Trophoblast cell (in vitro differentiated cells and primary cell): ENCODE results near the gene COL4A3.
A peak's percentile ranks its signal among the peaks of the same experiment; 100 is the strongest.

Experiments used
- DNase-seq, 2 donors: peaks; one replicate each; pipeline ENCODE4 v3.0.0-alpha.2; 2016
- H2AFZ ChIP-seq: 2 replicates; pipeline ENCODE4 v1.6.1; 2013; ENCODE audit warnings: low read length, moderate library complexity, mild to moderate bottlenecking; ENCODE audit not compliant: insufficient read depth, poor library complexity
- H2AK5ac ChIP-seq: 2 replicates; pipeline ENCODE4 v1.6.1; 2013; ENCODE audit warnings: mild to moderate bottlenecking, low read length
- H2BK120ac ChIP-seq: 2 replicates; pipeline ENCODE4 v1.6.1; 2013; ENCODE audit warnings: low read length, mild to moderate bottlenecking, moderate library complexity; ENCODE audit not compliant: insufficient read depth, poor library complexity
- H2BK12ac ChIP-seq: 2 replicates; pipeline ENCODE4 v1.6.1; 2013; ENCODE audit warnings: mild to moderate bottlenecking, low read length, moderate library complexity
- H2BK5ac ChIP-seq: 2 replicates; pipeline ENCODE4 v1.6.1; 2013; ENCODE audit warnings: low read length, low read depth, moderate library complexity, mild to moderate bottlenecking; ENCODE audit not compliant: poor library complexity
- H3K14ac ChIP-seq: 2 replicates; pipeline ENCODE4 v1.6.1; 2013; ENCODE audit warnings: mild to moderate bottlenecking, low read length
- H3K18ac ChIP-seq: 2 replicates; pipeline ENCODE4 v1.6.1; 2013; ENCODE audit warnings: mild to moderate bottlenecking, low read length
- H3K23ac ChIP-seq: 2 replicates; pipeline ENCODE4 v1.6.1; 2013; ENCODE audit warnings: low read length
- H3K27ac ChIP-seq: 2 replicates; pipeline ENCODE4 v1.5.1; 2013; ENCODE audit warnings: low read depth, mild to moderate bottlenecking, inconsistent platforms, low read length, moderate library complexity
- H3K27me3 ChIP-seq: 2 replicates; pipeline ENCODE4 v1.6.1; 2013; ENCODE audit warnings: inconsistent platforms, mild to moderate bottlenecking, low read length, moderate library complexity; ENCODE audit not compliant: insufficient read depth
- H3K36me3 ChIP-seq, 2 experiments: 1 replicate in 1 of 2; 2 replicates in 1 of 2; pipeline ENCODE4 v1.6.1; 2013; ENCODE audit warnings: low read length in 2 of 2, mild to moderate bottlenecking in 2 of 2, moderate library complexity in 1 of 2; ENCODE audit not compliant: insufficient read depth in 2 of 2, control insufficient read depth in 1 of 2
- H3K4ac ChIP-seq: 2 replicates; pipeline ENCODE4 v1.6.1; 2013; ENCODE audit warnings: low read depth, mild to moderate bottlenecking, low read length, moderate library complexity
- H3K4me1 ChIP-seq, 2 experiments: 1 replicate in 1 of 2; 2 replicates in 1 of 2; pipeline ENCODE4 v1.6.1; 2013; ENCODE audit warnings: low read length in 2 of 2, mild to moderate bottlenecking in 2 of 2, moderate library complexity in 1 of 2; ENCODE audit not compliant: insufficient read depth in 2 of 2, control insufficient read depth in 1 of 2
- H3K4me2 ChIP-seq: 2 replicates; pipeline ENCODE4 v1.6.1; 2013; ENCODE audit warnings: inconsistent platforms, mild to moderate bottlenecking, low read length, moderate library complexity
- H3K4me3 ChIP-seq: 2 replicates; pipeline ENCODE4 v1.5.1; 2013; ENCODE audit warnings: mild to moderate bottlenecking, low read depth, low read length, inconsistent platforms
- H3K79me1 ChIP-seq: one replicate; pipeline ENCODE4 v1.6.1; 2013; ENCODE audit warnings: low read length
- H3K79me2 ChIP-seq: 2 replicates; pipeline ENCODE4 v1.6.1; 2013; ENCODE audit warnings: low read length, mild to moderate bottlenecking; ENCODE audit not compliant: control insufficient read depth, insufficient read depth, poor library complexity
- H3K9ac ChIP-seq: 2 replicates; pipeline ENCODE4 v1.6.1; 2013; ENCODE audit warnings: mild to moderate bottlenecking, low read length
- H3K9me3 ChIP-seq: 2 replicates; pipeline ENCODE4 v1.6.1; 2013; ENCODE audit warnings: low read depth, mild to moderate bottlenecking, control low read depth, inconsistent platforms, low read length; ENCODE audit not compliant: insufficient read depth
- H4K12ac ChIP-seq: 2 replicates; pipeline ENCODE4 v1.6.1; 2013; ENCODE audit warnings: low read depth, mild to moderate bottlenecking, low read length, moderate library complexity
- H4K8ac ChIP-seq: 2 replicates; pipeline ENCODE4 v1.6.1; 2013; ENCODE audit warnings: low read depth, mild to moderate bottlenecking, low read length, moderate library complexity
- H4K91ac ChIP-seq: one replicate; pipeline ENCODE4 v1.6.1; 2013; ENCODE audit warnings: low read depth, mild to moderate bottlenecking, low read length, moderate library complexity
- WGBS: extraction: QIAGEN DNeasy Blood & Tissue Kit; methylation state at CpG from one replicate; pipeline ENCODE4 v1.1.7; 2013; ENCODE audit warnings: missing lambda C conversion rate; ENCODE audit not compliant: insufficient read length, insufficient coverage; ENCODE audit errors: extremely low coverage; 5-methylcytosine and 5-hydroxymethylcytosine counted together

COL4A3 gene

DNA sequence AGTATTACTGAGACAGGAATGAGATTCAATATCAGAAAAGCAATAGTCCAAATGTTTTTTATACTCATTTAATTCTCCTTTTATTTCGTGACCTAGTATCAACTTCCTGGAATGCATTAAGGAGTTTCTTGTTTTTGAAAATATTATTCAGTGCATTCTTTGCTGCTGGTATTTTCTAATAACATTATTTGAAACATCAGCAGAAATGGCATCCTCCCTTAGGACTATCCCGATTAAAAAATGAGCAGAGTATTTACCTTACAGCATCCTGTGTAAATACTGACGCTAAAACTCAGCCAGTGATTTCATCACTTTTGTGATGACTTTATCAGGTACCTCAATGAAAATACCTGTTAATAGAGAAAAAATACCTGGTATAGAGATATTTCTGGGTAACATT is 16.3 kb downstream of the COL4A3 start:
- Histone ChIP-seq H2BK5ac (no peak overlapping the region), H3K18ac (no peak overlapping the region), H3K4me3 (no peak overlapping the region), H3K4me1 (no peaks in the 10 kb centered on the region), H4K91ac (no peak overlapping the region), H3K36me3 (no peaks in the 10 kb centered on the region), H4K8ac (no peak overlapping the region), H2AK5ac (no peak overlapping the region), H3K4me2 (no peak overlapping the region), H3K79me1 (no peaks in the 10 kb centered on the region), H4K12ac (no peak overlapping the region), H3K9ac (no peak overlapping the region), H3K79me2 (no peaks in the 10 kb centered on the region), H3K27ac (no peak overlapping the region), H3K4ac (no peak overlapping the region), H2AFZ (no peak overlapping the region), H3K9me3 (no peaks in the 10 kb centered on the region), H3K27me3 (no peaks in the 10 kb centered on the region), H3K23ac (no peak overlapping the region), H3K14ac (no peak overlapping the region), H2BK120ac (no peak overlapping the region), H2BK12ac (no peak overlapping the region)
- no CpG with 5 or more reads among the region's 3 CpGs for WGBS
- DNase-seq, result no peak

- Histone ChIP-seq H2BK5ac (no peak overlapping the region), H3K9ac (no peak overlapping the region), H3K14ac (no peak overlapping the region), H4K91ac (no peak overlapping the region), H3K18ac (no peak overlapping the region), H3K4me3 (no peak overlapping the region), H4K12ac (no peak overlapping the region), H2AK5ac (no peak overlapping the region), H2BK120ac (no peak overlapping the region), H3K27ac (no peak overlapping the region), H3K27me3 (no peaks in the 10 kb centered on the region), H3K9me3 (no peaks in the 10 kb centered on the region), H4K8ac (no peak overlapping the region), H3K23ac (no peak overlapping the region), H3K79me2 (no peaks in the 10 kb centered on the region), H3K4me1 (peaks cover 0 to 3% of the 10 kb centered on the region in 2 experiments), H3K4ac (no peak overlapping the region), H2BK12ac (no peak overlapping the region), H2AFZ (no peak overlapping the region), H3K79me1 (no peaks in the 10 kb centered on the region), H3K36me3 (no peaks in the 10 kb centered on the region), H3K4me2 (no peak overlapping the region)
- no peak for DNase-seq
Measured at GRCh38 chr2:227182765-227183164, 18.3 kb downstream of the COL4A3 start.

DNA sequence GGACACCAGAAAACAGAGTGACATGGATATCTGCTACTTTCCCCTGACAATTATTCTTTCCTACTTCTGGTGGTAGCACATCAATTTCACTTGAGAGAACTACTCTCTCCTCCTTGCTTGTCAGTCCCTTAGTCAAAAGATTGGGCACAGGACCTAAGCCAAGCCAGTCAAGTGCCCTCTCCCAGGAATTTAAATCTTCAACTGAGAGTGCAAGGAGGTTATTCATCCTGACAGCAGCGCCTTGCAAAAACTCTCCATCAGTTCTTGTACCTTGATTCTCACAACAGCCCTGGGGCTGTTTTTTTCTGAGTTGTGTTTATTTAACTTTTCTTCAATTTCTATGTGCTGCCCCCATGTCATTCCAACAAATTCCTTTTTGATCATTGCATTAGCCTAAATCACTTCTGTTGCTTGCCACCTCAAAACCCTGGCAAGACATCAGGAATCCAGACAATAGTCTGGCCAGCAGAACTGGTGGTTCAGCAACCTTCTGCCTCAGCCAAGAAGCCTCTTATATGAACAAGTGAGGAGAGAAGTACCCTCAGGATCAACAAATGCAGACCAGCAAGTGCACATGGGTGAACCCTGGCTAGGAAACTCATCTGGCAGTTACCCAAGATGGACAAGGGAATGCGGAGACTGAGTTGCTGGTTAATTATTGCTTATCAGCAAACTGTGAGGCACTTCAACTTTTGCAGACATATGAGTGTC is 19.4 kb downstream of the COL4A3 start:
- H3K14ac ChIP-seq, result no peak overlapping the region
- no peak overlapping the region for H3K9ac ChIP-seq
- H3K9me3 ChIP-seq, result no peaks in the 10 kb centered on the region
- peaks cover 2 to 6% of the 10 kb centered on the region in 2 experiments for H3K4me1 ChIP-seq
- no peak overlapping the region for H2AK5ac ChIP-seq
- H3K36me3 ChIP-seq, result no peaks in the 10 kb centered on the region
- no peak overlapping the region for H2AFZ ChIP-seq
- H3K79me1 ChIP-seq, result peaks cover 2% of the 10 kb centered on the region
- no peaks in the 10 kb centered on the region for H3K79me2 ChIP-seq
- no peak overlapping the region for H4K91ac ChIP-seq
- no CpG with 5 or more reads among the region's 2 CpGs for WGBS
- H3K4me3 ChIP-seq, result no peak overlapping the region
- no peak overlapping the region for H2BK12ac ChIP-seq
- H4K8ac ChIP-seq, result no peak overlapping the region
- H3K4me2 ChIP-seq, result no peak overlapping the region
- no peak overlapping the region for H3K4ac ChIP-seq
- no peak overlapping the region for H3K27ac ChIP-seq
- H2BK5ac ChIP-seq, result no peak overlapping the region
- H3K18ac ChIP-seq, result no peak overlapping the region
- no peak overlapping the region for H2BK120ac ChIP-seq
- H3K27me3 ChIP-seq, result no peaks in the 10 kb centered on the region
- no peak for DNase-seq
- H4K12ac ChIP-seq, result no peak overlapping the region
- no peak overlapping the region for H3K23ac ChIP-seq

- Histone ChIP-seq H2AFZ (no peak overlapping the region), H2BK120ac (no peak overlapping the region), H4K12ac (no peak overlapping the region), H3K79me2 (no peaks in the 10 kb centered on the region), H3K27me3 (no peaks in the 10 kb centered on the region), H3K36me3 (no peaks in the 10 kb centered on the region), H2BK5ac (no peak overlapping the region), H3K79me1 (peaks cover 4% of the 10 kb centered on the region), H3K9me3 (no peaks in the 10 kb centered on the region), H3K18ac (no peak overlapping the region), H3K4me3 (no peak overlapping the region), H2BK12ac (no peak overlapping the region), H3K27ac (no peak overlapping the region), H3K4ac (no peak overlapping the region), H3K14ac (no peak overlapping the region), H3K9ac (peak overlapping the region; percentile 47), H3K4me1 (peaks cover 5 to 9% of the 10 kb centered on the region in 2 experiments), H3K23ac (no peak overlapping the region), H4K8ac (no peak overlapping the region), H4K91ac (no peak overlapping the region), H2AK5ac (no peak overlapping the region), H3K4me2 (no peak overlapping the region)
- no peak for DNase-seq
- no CpG with 5 or more reads among the region's 6 CpGs for WGBS
Measured at GRCh38 chr2:227185615-227186232, 21.3 kb downstream of the COL4A3 start.
